Calu3 (cell line): ENCODE data around the gene SORBS1. TPM values are rescaled to one million over a fixed set of nuclear protein-coding genes. Genes with fewer than 3 reads are reported as not detected.

Experiments used
- BruUV-seq: library from RNA; stranded (reverse); fragments of 400-500 nt; replicated peaks from 2 replicates; lab custom pipeline; 2021; lab: Mats Ljungman, UMichigan
- CTCF ChIA-PET: fragments of 300-600 bp; sonication (Branson Sonifier 250); formaldehyde crosslinking; loops from one replicate; lab custom pipeline; 2022; ENCODE audit warnings: antibody characterized with exemption; lab: Charles Lee
- DNase-seq: peaks from one replicate; pipeline ENCODE4 v3.0.0; 2022
- H3K27ac Mint-ChIP-seq: one replicate; pipeline ENCODE4 v1.8.0; 2022; ENCODE audit warnings: mixed read lengths; ENCODE audit not compliant: unreplicated experiment
- H3K27me3 Mint-ChIP-seq: one replicate; pipeline ENCODE4 v1.8.0; 2022; ENCODE audit warnings: mixed read lengths; ENCODE audit not compliant: unreplicated experiment
- H3K36me3 Mint-ChIP-seq: one replicate; pipeline ENCODE4 v1.8.0; 2022; ENCODE audit warnings: mild to moderate bottlenecking, moderate library complexity, mixed read lengths; ENCODE audit not compliant: insufficient read depth, unreplicated experiment
- H3K4me1 Mint-ChIP-seq: one replicate; pipeline ENCODE4 v1.8.0; 2022; ENCODE audit warnings: mild to moderate bottlenecking, low read depth, mixed read lengths; ENCODE audit not compliant: unreplicated experiment
- H3K4me3 Mint-ChIP-seq: one replicate; pipeline ENCODE4 v1.8.0; 2022; ENCODE audit warnings: mild to moderate bottlenecking, low read depth, moderate library complexity, mixed read lengths; ENCODE audit not compliant: unreplicated experiment
- H3K9me3 Mint-ChIP-seq: one replicate; pipeline ENCODE4 v1.8.0; 2022; ENCODE audit warnings: low read depth, mixed read lengths; ENCODE audit not compliant: unreplicated experiment
- intact Hi-C: fragments of 100-400 bp; cut with micrococcal nuclease; formaldehyde crosslinking; loops from one replicate; pipeline ENCODE4 v1.10.0; 2022; ENCODE audit not compliant: unreplicated experiment
- total RNA-seq: library from RNA; stranded (reverse); gene quantifications from 2 replicates; pipeline ENCODE4 v1.2.3, GENCODE V29; 2022
- TF ChIP-seq, protein P1 (sequence below): fragments of 200-600 bp; IDR thresholded peaks from one replicate; pipeline ENCODE4 v1.8.0; 2022; ENCODE audit warnings: antibody characterized with exemption; ENCODE audit not compliant: unreplicated experiment

SORBS1 gene
- total RNA-seq, 1 experiment from 2014 or later, result 2.8 TPM

GRCh38 chr10:95522117-95522516 is 39.1 kb downstream of the SORBS1 start:
- CTCF ChIA-PET, result no interaction called here
- Mint-ChIP-seq H3K4me3 (no peak overlapping the region), H3K27me3 (no peaks in the 10 kb centered on the region), H3K9me3 (no peaks in the 10 kb centered on the region), H3K4me1 (peaks cover 10% of the 10 kb centered on the region), H3K27ac (no peak overlapping the region), H3K36me3 (no peaks in the 10 kb centered on the region)
- BruUV-seq, result no TSS peak
- DNase-seq, result no peak
- intact Hi-C loops, result no loop called here
- TF ChIP-seq, protein P1, sequence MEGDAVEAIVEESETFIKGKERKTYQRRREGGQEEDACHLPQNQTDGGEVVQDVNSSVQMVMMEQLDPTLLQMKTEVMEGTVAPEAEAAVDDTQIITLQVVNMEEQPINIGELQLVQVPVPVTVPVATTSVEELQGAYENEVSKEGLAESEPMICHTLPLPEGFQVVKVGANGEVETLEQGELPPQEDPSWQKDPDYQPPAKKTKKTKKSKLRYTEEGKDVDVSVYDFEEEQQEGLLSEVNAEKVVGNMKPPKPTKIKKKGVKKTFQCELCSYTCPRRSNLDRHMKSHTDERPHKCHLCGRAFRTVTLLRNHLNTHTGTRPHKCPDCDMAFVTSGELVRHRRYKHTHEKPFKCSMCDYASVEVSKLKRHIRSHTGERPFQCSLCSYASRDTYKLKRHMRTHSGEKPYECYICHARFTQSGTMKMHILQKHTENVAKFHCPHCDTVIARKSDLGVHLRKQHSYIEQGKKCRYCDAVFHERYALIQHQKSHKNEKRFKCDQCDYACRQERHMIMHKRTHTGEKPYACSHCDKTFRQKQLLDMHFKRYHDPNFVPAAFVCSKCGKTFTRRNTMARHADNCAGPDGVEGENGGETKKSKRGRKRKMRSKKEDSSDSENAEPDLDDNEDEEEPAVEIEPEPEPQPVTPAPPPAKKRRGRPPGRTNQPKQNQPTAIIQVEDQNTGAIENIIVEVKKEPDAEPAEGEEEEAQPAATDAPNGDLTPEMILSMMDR, result no peak

DNA sequence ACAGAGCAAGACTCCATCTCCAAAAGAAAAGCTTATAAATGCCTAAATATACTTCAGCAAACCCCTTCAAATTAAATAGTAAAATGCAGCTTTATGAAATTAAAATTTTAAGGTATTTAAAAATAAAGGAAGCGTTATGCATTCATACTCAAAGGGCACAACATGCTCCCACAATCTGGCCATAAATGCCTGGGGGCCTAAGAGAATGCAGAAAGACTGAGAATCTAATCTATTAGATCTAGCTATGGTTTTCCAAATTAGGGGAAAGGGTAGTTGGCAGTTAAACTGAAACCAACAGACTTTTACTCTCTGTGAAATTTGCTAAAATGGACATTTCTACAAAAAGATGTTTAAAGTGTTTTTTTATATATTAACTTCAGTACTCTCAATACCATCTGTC is 40.6 kb downstream of the SORBS1 start:
- CTCF ChIA-PET, result interaction anchor here (0.5 kb wide), 1 partner anchor 1137 kb away, joined by 3 read pairs; no protein-coding TSS in a partner anchor
- BruUV-seq, result no TSS peak
- peaks cover 11% of the 10 kb centered on the region for H3K4me1 Mint-ChIP-seq

DNA sequence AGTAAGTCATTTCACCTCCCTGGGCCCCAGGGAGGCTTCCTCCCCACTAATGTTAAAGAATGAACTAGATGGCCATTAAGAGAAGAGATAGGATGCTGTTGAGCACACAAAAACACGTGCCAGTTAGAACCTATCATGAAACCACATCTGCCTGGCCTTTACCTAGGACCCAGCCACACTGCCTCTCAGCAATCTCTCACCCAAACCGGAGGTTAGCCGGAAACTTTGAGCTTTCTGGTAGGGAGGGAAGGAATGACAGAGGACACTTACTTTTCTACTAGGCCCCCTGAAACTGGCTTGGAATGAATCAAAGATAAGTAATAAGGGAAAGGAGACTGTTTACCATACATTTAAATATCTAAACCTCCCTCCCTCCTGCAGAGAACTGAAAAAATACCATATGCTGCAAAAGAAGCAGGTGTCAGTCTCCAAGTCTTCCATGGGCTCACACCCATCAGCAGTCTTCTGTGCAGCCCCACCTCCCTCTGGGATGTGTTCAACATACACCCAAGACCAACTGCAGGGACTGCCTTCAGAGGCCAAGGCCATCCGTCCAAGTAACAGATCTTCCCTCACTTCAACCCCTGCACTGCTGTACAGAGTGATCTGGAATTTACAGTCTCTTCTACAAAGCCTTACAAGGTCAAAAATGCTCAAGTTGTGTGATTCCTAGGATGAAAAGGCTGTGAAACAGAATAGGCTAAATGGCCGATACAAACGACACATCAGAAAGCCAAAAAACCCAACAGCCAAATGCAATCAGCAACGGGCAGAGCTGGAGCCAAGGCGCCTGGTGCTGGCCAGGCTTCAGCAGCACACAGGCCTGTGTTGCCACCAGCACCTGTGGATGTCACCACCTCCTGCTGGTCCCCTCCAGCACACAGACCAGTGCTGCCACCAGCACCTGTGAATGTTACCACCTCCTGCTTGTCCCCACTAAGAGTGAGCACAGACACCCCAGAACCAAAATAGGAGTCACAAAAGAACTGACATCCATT is 42.4 kb downstream of the SORBS1 start:
- Mint-ChIP-seq H3K27ac (no peak overlapping the region), H3K36me3 (no peaks in the 10 kb centered on the region), H3K9me3 (no peaks in the 10 kb centered on the region), H3K4me3 (no peak overlapping the region), H3K4me1 (peaks cover 11% of the 10 kb centered on the region), H3K27me3 (no peaks in the 10 kb centered on the region)
- TF ChIP-seq, protein P1, result no peak
- BruUV-seq, result no TSS peak
- DNase-seq, result no peak
- intact Hi-C loops, result no loop called here
- CTCF ChIA-PET, result no interaction called here

More for the DNA sequence above, 40.6 kb downstream of the SORBS1 start:
- no peak for DNase-seq
- Mint-ChIP-seq H3K27me3 (no peaks in the 10 kb centered on the region), H3K4me3 (no peak overlapping the region), H3K27ac (no peak overlapping the region), H3K9me3 (no peaks in the 10 kb centered on the region), H3K36me3 (no peaks in the 10 kb centered on the region)
- TF ChIP-seq, protein P1, result no peak
- intact Hi-C loops, result no loop called here

GRCh38 chr10:95517536-95518454 is 43.4 kb downstream of the SORBS1 start:
- no peak overlapping the region for H3K27ac Mint-ChIP-seq

More at GRCh38 chr10:95517536-95518454, 43.4 kb downstream of the SORBS1 start:
- BruUV-seq, result no TSS peak
- Mint-ChIP-seq H3K27me3 (no peaks in the 10 kb centered on the region), H3K4me3 (no peak overlapping the region), H3K36me3 (no peaks in the 10 kb centered on the region), H3K9me3 (no peaks in the 10 kb centered on the region), H3K4me1 (peaks cover 11% of the 10 kb centered on the region)
- TF ChIP-seq, protein P1, result no peak
- intact Hi-C loops, result no loop called here
- CTCF ChIA-PET, result no interaction called here
- peak; percentile 15 for DNase-seq
